Activated CD4-positive, alpha-beta T cell treated with anti-CD3 and anti-CD28 coated beads, Interleukin-2, amount 50 U/mL, for 16 hours (primary cell): ENCODE measurements around the gene ITPR1.

Source experiments
- DNase-seq: peaks from one replicate; pipeline ENCODE4 v3.0.0-alpha.2; 2020

Gene ITPR1

DNA sequence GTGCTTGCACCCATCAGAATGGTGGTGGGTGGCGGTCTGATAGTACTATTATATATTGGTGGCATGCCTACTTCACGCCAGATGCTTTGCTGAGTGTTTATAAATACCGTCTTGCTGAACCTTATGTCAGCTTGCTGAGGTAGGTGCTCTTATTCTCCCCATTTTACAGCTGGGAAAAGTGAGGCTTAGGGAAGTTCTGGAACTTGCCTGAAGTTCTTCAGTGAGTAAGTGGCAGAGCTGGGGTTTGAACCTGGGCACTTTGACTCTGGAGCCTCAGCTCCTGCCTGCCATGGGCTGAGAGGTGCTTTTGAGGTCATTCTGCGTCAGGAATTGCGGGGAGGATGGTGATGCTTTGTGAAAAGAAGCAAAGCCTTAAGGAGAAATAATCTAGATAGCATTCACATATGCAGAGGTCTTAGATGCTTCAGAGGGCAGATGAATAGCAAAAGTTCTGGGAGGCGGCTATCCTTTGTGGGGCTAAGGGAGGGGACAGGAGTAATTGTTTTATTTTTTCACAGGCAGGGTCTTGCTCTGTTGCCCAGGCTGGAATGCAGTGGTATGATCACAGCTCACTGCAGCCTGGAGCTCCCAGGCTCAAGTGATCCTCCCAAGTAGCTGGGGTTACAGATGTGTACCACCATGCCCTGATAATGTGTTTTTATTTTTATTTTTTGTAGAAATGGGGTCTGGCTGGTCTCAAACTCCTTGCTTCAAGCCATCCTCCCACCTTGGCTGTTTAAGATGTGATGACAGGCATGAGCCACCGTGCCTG is 18.5 kb downstream of the ITPR1 start:
- no peak for DNase-seq

DNA sequence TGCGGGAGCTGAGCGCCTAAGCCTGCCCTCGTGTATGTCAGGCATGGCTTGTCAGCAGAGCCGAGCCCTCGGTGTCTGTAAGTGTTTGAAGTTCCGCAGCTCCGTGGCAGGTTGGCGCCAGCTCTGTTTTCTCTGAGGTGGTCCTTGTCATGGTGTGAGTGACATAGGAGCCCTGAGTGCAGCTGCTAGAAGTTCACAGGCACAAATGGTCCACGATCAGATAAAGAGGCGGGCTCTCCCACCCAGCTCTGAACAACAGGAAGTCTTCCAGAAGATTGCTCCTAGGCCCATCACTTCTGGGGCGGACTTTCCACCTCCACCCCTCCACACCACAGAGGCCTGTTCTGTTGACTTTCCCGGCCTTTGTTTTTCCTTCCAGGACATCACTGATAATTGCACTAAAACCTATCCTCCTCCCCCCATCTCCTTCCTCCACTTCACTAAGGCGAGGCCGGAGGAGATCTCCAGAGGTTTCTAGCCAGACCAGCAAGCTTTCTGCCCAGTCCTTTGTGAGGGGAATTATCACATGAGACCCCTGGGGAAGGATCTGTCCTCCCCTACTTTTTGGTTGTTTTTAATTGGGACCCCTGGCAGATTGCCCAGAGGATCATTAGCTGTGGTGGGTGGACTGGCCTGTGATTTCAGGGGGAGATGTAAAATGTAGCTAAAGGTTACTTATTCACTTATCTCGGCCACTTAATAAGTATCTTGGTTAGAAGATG is 19.9 kb downstream of the ITPR1 start:
- no peak for DNase-seq

DNA sequence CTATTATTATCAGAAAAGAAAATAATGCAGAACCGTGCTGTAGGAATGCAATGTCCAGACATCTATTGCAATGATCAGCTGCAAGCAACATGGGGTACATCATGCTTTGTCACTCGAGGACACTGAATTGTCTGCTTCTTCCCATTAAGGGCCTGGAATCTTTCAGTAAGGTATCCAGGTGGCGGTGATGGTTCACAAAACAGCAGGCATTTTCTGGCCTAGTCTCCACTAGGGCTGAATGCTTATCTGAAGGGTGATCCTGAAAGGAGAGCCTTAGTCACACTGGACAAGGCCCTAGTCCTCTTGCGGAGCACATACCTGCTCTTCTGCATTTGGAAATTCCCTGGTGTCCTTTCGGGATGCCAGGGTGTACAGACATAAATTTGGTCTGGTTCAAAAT is 21.2 kb downstream of the ITPR1 start:
- no peak for DNase-seq

DNA sequence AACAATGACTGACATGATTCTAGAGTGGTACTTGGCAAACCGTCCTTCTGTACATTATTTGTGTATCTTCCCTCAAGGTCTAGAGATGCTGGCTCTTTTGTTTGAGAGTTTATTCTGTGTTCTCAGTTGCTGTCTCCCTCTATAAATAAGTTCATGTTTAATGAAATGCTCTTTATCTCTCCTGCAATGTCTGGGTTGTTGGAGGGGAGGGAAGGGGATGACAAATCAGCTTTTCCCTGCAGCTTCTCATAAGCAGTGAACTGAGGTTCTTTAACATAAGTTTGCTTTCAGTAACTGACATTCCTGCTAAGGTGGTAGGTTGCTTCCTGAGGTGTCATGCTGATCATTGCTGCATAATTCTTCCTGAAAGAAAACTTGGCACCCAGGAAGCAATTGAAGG is 21.8 kb downstream of the ITPR1 start:
- DNase-seq, result no peak

DNA sequence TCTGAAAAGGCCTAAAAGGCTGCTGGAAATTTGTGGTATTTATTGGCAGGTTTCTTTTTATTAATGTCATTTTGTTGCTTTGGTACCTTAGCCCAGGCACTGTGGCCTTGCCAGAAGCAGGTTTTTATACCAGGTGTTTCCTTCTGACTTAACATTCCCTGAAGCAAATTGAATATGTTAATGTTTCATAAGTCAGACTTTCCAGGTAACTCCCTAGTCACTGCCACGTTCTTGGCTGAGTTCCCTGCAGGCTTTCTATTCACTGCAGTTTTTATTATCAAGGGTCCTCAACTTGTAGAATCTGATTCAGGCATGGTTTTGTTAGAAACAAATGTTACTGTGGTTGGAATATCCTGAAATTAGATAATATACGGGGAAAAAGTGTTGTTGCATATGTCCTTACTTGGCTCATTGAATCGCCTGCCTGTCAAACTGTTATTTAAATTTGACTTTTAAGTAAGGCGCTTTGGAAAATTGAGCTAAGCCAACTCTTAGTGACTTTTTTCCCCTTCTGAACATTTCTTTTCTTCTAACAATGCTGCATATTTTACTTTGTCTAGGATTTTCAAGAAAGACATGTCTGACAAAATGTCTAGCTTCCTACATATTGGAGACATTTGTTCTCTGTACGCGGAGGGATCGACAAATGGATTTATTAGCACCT is 22.9 kb downstream of the ITPR1 start:
- DNase-seq, result no peak

DNA sequence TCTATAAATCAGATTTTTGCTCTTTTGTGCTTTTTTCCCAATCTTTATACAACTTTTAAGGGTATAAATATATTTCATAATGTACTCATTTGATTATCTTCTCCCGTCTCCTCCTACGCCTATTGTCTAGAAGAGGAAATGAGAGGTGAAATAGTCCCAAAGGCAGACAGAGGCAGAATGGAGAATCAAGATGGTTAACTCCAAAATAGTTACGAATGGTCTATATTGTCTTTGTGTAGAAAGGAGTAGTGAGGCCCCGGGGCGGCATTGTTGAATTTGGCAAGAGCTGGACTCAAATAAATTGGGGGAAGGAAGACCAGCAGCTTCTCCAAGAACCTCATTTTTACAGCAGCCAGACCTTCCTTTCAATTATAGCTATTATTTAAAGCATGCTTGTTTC is 23.9 kb downstream of the ITPR1 start:
- no peak for DNase-seq

DNA sequence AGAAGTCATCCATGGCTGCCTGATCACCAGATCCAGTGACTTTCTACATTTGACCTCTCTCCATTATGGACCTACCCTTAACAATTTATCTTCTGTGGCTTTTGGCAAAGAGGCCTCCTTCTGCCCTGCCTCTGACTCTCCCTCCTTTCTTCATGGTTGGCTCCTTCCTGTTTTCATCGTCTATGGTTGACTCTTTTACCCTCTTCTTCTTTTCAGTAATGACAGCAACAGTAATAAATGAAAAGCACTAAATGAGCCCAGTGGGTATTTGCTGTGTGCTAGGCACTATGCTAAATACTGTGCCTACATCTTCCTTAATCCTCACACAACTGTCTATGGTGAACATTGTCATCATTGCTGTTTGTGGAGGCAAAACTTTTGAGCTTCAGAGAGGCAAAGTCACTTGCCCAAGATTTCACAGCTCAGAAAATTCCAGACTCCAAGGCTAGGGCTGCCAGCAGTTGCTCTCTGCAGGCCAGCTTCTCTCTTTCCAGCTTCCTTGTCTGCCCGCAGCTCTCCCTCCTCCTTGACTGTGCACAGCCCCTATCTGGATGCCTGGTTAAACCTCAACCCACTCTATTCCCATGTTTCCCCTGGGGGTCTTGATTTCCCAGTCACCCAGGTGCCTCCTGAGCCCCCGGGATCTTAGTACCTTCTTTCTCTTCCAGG is 24.6 kb downstream of the ITPR1 start:
- no peak for DNase-seq

DNA sequence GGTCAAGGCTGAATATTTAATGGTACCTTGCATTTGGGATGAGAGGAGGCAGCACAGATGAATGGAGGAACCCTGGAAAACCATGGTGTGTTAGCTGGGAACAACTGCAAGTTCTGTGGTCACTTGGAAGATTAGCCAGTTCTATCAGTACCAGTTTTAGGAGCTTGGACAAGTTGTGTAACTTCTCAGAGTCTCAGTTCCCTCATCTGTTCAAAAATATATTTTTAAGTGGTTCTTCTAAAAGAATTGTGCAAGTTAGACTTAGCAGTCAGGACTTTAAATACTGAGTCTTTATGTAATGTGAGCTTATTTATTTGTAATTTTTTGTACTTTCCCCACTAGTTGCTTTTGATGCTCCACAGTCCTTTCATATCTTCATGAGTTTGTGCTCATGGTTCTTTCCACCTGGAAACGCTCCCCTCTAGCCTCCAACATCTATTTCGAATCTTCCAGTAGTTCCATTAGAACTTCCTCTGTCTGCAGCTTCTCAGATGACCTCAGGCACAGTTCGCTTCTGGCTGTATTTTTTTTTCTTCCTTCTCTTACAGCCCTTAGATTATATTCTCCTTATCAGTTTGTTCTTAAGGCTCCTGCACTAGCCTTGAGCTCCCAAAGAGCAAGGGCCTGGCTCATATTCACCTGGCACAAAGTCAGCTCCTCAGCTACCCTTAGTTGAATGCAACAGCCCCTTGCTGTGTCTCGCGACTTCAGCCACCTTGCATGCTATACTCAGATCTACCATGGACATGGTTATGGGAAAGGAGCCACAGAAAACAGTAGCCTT is 27.1 kb downstream of the ITPR1 start:
- no peak for DNase-seq

DNA sequence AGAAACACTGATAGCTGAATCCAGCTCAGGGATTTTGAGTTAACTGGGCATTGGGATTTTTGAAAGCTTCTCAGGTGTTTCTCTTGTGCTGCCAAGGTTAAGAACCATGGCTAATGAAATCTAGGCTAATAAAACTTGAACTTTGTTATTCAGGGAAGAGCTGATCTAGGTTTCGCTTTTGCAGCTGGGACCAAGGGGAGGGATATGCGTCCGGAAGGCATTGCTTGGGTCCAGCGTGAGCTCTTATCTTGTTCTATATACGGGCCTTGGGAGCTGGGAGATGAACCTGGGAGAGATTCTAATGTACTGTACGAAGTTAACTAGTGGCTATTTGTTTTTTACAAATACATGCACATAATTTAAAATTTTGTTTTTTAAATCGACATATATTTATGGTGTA is 29.8 kb downstream of the ITPR1 start:
- DNase-seq, result no peak

DNA sequence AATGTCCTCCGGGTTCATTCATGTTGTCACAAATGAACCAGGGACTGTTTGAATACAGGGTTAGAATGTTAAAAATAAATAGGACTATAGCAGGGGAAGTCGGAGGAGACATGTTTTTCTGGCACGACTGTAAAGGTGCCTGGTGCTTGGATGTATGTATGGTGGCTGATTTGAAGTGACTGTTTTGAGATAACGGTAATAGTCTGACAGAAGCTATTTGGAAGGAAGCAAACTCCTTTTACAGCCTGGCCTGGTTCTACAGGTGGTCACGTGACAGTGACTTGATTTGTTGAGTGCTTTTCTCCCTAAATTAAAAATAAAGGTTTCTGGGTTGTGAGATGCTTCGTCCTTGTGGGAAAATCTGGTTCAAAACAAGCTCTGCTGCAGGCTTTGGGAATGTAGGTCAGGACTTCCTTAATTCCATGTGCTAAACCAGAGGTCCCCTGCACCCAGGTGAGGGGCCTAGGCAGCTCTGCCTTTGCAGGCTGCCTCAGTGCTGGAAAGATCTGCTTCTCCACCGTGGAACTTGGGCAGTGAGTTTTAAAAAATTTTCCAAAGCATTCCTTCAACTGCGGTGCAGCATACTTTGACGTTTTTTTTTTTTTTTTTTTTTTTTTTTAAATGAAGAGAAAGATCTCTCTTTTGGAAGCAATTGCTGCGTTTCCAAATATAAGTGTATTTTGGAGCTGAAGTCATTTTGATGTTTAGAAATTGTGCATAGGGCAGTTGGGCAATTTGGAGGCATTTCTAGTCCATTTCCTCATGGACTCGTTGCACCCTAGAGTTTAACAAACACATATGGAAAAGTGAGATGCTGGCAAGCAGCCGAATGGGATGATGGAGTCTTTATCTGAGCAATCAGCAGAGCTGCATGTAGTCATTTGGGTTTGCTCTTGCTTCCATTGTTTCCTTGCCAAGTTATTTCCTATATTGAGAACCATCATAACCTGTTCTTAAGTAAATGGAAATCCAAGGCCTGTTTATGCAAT is 30.9 kb downstream of the ITPR1 start:
- no peak for DNase-seq

DNA sequence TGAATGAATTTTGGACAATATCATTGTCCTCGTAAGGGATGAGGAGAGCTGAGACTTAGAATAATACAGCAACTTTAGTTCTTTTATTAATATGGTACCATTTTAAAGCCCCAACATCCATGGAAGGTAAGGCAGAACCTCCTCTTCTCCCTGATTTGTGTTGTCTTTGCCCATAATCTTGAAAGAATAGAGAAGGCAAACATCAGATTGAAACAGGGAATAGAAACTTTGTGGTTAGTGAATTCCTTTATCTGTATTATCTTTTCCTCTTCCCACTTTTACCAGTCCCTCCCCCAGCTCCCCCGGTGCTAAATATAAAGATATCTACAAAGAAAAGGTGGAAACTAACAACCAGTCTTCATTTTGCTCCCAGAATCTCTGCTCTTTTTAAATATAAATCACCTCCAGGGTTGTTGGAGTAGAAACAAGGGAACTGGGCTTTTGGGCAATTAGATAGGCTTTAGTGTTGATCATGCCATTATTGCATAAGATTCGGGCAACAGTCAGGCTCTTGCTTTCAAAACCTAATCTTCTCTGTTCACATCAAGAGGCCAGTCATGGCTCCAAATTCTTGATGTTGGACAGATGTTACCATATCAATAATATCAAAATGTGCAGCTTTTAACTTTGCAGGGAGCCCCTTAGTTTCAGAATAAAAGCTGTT is 32.5 kb downstream of the ITPR1 start:
- DNase-seq, result no peak

DNA sequence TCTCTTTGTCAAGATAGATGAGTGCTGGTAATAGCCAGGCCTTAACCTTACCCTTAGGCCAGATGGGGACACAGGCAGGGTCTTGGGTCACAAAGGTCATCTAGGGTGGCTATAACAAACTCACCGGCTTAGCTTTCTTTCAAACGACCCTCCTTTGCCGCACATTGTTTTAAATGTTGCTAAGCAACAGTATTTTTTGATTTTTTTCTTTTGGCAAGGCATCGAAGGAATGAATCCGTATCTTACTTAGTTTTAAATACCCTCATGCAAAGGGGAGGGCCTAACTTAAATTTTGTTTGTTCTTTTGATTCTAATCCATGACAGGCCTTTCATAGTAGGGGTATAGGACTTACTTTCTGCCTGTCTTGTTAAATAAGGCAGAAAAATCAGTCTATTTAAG is 35.2 kb downstream of the ITPR1 start:
- no peak for DNase-seq

DNA sequence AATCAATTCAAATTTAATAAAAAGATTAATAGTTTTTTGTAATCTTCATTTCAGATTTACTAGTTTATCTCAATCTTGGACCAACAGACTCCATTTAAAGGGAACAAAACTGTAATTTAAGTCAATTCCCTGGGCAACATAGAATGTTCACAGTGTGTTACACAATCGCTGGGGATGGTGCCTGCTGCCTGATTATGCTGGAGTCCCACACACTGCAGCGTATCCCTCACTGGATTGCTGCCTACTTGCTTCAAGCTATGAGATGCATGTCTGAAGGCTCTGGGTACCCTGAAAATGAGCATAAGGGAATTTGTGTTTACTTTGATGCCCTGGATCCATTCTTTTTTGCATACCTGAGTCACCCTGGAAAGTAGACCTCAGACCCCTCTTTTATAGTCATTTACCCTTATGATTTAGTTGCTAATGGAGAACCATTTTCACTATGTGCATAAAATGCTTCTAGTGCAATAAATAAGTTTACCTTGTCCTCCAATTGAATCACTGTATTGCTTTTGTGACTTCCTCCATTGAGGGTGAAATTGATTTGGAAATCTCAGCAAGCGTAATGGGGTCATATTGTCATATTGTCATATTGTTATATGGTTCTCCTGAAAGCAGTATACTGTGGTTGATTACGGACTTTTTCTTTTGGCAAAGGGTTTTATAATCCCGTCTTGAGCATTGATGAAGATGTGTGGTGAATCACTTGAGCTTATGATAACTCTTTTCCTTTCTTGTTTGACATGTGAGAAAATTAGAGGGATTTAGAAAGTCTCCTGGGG is 35.9 kb downstream of the ITPR1 start:
- no peak for DNase-seq

DNA sequence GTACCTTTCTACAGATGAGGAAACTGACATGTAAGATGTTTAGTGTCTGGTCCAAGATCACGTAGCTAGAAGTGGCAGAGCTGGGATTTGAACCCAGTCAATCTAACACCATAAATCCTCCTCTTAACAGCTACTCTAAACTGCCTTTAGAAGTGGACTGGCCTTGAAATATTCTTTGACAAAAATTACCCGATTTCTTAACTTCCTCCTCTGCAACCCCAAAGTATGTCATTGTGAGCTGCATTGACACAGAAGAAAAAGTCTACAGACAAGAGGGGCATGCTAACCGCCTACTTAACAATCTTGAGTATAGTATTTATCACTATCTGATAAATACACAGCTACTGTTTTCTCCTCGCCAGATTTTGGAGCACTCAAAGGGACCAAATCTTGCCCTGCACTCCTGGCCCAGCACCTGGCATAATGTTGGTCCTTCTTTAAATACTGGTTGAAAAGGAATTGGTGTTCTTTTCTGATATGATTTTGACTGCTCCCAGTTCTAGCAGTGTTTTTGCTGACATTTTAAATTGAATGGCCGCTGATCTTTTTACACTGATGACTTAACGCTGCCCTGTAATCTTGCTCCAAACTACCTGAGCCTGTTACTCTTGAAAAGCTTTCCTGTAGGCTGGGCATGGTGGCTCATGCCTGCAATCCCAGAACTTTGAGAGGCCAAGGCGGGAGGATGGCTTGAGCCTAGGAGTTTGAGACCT is 36.9 kb downstream of the ITPR1 start:
- DNase-seq, result no peak

DNA sequence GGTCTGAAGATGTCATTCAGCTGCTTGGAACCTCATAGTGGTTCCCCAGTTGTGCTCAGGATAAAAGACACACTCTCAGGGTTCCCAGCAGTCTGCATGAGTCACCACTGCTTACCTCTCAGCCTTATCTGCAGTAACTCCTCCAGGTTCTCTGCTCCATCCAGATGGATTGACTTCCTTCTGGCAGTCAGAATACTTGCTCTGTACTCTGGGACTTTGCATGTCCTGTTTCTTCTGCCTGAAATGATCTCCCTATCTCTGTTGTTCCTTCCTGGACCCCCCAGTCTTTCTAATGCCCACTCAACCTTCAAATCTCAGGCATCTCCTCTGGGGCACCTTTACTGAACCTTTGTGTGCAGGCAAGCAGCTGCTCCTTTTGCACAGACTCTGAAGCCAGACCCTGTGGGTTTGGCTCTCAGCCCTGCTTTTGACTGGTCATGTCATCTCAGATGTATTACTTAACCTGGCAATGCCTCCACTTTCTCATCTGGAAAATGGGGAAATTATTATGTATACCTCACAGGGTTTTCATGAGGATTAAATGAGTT is 38.4 kb downstream of the ITPR1 start:
- DNase-seq, result no peak

DNA sequence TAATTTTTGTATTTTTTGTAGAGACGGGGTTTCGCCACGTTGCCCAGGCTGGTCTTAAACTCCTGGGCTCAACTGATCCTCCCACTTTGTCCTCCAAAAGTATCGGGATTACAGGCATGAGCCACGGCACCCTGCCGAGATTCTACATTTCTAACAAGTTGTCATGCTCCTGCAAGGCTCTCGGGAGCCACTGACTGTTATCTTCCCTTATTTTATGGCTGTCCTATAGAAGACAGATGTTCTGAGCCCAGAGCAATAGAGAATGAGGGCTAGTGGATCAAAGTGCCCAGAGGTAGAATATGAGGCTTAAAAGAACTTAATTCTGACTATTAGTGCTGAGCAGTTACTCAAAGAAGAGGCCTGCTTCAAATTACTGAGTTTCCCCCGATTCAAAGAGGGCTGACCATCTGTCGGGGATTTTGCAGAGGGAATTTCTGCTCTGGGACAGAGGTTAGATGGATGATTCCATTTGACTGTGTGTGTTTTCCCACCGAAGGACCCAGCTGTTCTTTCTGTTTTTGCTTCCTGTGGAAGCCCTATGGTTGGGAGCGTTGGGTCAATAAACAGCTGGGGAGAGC is 39.5 kb downstream of the ITPR1 start:
- no peak for DNase-seq

DNA sequence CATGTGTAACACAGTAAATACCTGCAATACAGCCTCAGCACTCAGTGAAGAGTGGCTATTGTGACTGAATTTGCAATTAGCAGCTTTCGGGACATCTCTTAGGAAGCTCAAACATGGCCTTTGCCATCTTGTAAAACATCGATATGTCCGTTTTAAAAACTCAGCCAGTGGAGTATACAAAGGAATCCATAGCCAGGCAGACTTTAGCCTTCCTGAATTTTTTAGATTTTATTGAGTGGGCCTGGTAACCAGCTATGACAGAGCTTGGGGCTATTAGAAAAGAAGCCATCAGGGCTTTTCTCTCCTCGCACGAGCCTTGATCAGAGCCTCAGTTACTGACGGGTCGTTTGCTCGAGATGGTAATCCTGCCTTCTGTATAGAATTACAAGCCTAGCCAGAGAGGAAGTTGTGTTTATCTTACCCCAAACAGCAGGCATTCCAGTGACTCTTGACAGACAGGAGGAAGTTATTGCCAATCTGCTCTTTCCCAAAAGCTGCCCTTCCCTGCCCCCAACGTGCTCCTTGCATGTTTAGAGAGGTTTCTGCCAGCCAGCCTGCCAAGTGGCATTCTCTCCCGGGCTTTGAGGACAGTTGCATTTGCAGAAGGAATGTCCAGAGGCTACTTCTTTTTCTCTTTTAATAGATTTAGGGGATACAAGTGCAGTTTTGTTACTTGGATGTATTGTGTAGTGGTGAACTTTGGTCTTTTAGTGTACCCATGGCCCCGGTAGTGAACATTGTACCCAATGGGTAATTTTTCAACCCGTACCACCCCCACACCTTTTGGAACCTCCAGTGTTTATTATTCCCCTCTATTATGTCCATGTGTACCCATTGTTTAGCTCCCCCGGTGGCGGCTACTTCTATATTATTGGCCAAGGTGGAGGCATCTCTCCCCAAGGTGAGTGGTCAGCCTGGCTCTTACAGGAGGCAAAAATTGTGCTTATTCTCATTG is 40.6 kb downstream of the ITPR1 start:
- DNase-seq, result no peak
